HUDEP-2 (cell line): Measurements from ENCODE around the gene MRC1.

Source experiments
- DNase-seq, 76 experiments: peaks; one replicate each; lab custom pipeline; 2025; ENCODE audit not compliant: unreplicated experiment in 76 of 76; lab: John Stamatoyannopoulos, UW

MRC1 gene

GRCh38 chr10:17958049-17958448 is 148.9 kb downstream of the MRC1 start:
- DNase-seq, result no peak

GRCh38 chr10:17959870-17960269 is 150.7 kb downstream of the MRC1 start:
- DNase-seq, result no peak
